GM21723 (cell line): Measurements from ENCODE around the gene KLHL7.
"Not testable (repeated sequence)": the region's sequence is repeated elsewhere in the genome, so short reads cannot be mapped to it uniquely, and the experiment has no call there.

Experiments
- ATAC-seq: cut with Tn5 transposase; IDR thresholded peaks from one replicate; pipeline ENCODE4 v1.9.1; 2021; ENCODE audit warnings: mild to moderate bottlenecking, moderate library complexity; ENCODE audit not compliant: unreplicated experiment

Gene KLHL7

GRCh38 chr7:23212395-23212794 lies 106.8 kb downstream of the KLHL7 start:
- ATAC-seq: no peak

- no peak for ATAC-seq
These were observed 107.3 kb downstream of the KLHL7 start for GRCh38 chr7:23212841-23213240.

GRCh38 chr7:23213755-23214154 lies 108.2 kb downstream of the KLHL7 start:
- ATAC-seq: no peak

- ATAC-seq: no peak
These were observed 108.8 kb downstream of the KLHL7 start for GRCh38 chr7:23214423-23214822.

- no peak for ATAC-seq
These were observed 109.4 kb downstream of the KLHL7 start for GRCh38 chr7:23214938-23215337.

- ATAC-seq: no peak
These were observed 110.4 kb downstream of the KLHL7 start for GRCh38 chr7:23216021-23216420.

GRCh38 chr7:23218196-23218595 lies 112.6 kb downstream of the KLHL7 start:
- no peak for ATAC-seq

- no peak for ATAC-seq
These were observed 115.2 kb downstream of the KLHL7 start for GRCh38 chr7:23220690-23221305.

GRCh38 chr7:23222439-23223030 lies 117.0 kb downstream of the KLHL7 start:
- ATAC-seq: no peak

GRCh38 chr7:23224364-23224763 lies 118.8 kb downstream of the KLHL7 start:
- ATAC-seq: not testable (repeated sequence)

- no peak for ATAC-seq
These were observed 121.4 kb downstream of the KLHL7 start for GRCh38 chr7:23226844-23227450.
